ENCODE data around the gene RAB27B.

DNA sequence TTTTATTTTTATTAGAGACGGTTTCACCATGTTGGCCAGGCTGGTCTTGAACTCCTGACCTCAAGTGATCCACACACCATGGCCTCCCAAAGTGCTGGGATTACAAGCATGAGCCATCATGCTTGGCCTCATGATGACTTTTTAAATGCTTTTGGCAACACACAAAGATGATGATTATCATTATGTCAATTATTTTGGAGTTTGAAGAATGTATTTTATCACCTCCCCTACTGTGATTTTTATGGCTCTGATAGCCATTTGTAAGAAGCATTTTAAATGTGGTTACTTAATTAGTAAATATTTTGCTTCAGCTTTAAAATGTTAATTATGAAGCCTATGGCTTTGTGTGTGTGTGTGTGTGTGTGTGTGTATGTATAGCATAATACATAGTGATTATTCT lies 45.1 kb upstream of the RAB27B start:
- TF ChIP-seq, protein P1, sequence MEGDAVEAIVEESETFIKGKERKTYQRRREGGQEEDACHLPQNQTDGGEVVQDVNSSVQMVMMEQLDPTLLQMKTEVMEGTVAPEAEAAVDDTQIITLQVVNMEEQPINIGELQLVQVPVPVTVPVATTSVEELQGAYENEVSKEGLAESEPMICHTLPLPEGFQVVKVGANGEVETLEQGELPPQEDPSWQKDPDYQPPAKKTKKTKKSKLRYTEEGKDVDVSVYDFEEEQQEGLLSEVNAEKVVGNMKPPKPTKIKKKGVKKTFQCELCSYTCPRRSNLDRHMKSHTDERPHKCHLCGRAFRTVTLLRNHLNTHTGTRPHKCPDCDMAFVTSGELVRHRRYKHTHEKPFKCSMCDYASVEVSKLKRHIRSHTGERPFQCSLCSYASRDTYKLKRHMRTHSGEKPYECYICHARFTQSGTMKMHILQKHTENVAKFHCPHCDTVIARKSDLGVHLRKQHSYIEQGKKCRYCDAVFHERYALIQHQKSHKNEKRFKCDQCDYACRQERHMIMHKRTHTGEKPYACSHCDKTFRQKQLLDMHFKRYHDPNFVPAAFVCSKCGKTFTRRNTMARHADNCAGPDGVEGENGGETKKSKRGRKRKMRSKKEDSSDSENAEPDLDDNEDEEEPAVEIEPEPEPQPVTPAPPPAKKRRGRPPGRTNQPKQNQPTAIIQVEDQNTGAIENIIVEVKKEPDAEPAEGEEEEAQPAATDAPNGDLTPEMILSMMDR (IDR thresholded peaks at IDR 0.05 in 4 of 5, conservative IDR thresholded peaks at IDR 0.05 in 1 of 5) = no peak
- TF ChIP-seq POLR2A (IDR thresholded peaks at IDR 0.05) = no peak
